ENCODE results near the gene ATF7IP2.

GRCh38 chr16:10410469-10410868 lies 24.6 kb downstream of the ATF7IP2 start:
- TF ChIP-seq CTCF (IDR thresholded peaks at IDR 0.05) (no peak), IRF1 (CRISPR knock-in tag; IDR thresholded peaks at IDR 0.05) (no peak), GTF2I (CRISPR knock-in tag; conservative IDR thresholded peaks at IDR 0.05) (no peak), ZNF281 (CRISPR knock-in tag; IDR thresholded peaks at IDR 0.05) (no peak), HMGXB4 (CRISPR knock-in tag; IDR thresholded peaks at IDR 0.05) (no peak), CREM (CRISPR knock-in tag; IDR thresholded peaks at IDR 0.05) (no peak), SOX15 (CRISPR knock-in tag; IDR thresholded peaks at IDR 0.05) (no peak), ZNF532 (CRISPR knock-in tag; IDR thresholded peaks at IDR 0.05; ENCODE audit: borderline replicate concordance) (no peak), TEAD4 (CRISPR knock-in tag; IDR thresholded peaks at IDR 0.05) (no peak), CBFB (CRISPR knock-in tag; IDR thresholded peaks at IDR 0.05; ENCODE audit: low read depth) (no peak), ATF6 (CRISPR knock-in tag; IDR thresholded peaks at IDR 0.05) (no peak), ATF3 (CRISPR knock-in tag; conservative IDR thresholded peaks at IDR 0.05) (no peak)
